ENCODE results near the gene TUBGCP6.
"Not testable (repeated sequence)": the region's sequence is repeated elsewhere in the genome, so short reads cannot be mapped to it uniquely, and the experiment has no call there.

Gene TUBGCP6

GRCh38 chr22:50208430-50208938 lies 36.3 kb downstream of the TUBGCP6 start:
- no peak for TF ChIP-seq CTCF (IDR thresholded peaks at IDR 0.05; ENCODE audit: low read depth, low read length)
- Histone ChIP-seq H3K4me1 (peaks cover 6% of the 10 kb centered on the region), H3K36me3 (peaks cover 56% of the 10 kb centered on the region), H3K27me3 (no peaks in the 10 kb centered on the region), H3K9me3 (no peaks in the 10 kb centered on the region), H3K4me3 (ENCODE audit: low read depth, low read length) (no peak overlapping the region)
- DNase-seq, result no peak

- H3K4me1 ChIP-seq, result peaks cover 6% of the 10 kb centered on the region
- H3K36me3 ChIP-seq, result peaks cover 59% of the 10 kb centered on the region
- DNase-seq, result peak; percentile 67
- no peak for TF ChIP-seq CTCF (IDR thresholded peaks at IDR 0.05; ENCODE audit: low read depth, low read length)
- no peaks in the 10 kb centered on the region for H3K9me3 ChIP-seq
- H3K4me3 ChIP-seq (ENCODE audit: low read depth, low read length), result no peak overlapping the region
- no peaks in the 10 kb centered on the region for H3K27me3 ChIP-seq
Measured at GRCh38 chr22:50207383-50208140, 37.3 kb downstream of the TUBGCP6 start.

GRCh38 chr22:50206599-50206998 lies 38.2 kb downstream of the TUBGCP6 start:
- Histone ChIP-seq H3K9me3 (no peaks in the 10 kb centered on the region), H3K4me3 (ENCODE audit: low read depth, low read length) (no peak overlapping the region), H3K36me3 (peaks cover 55% of the 10 kb centered on the region), H3K27me3 (no peaks in the 10 kb centered on the region), H3K4me1 (peaks cover 6% of the 10 kb centered on the region)
- DNase-seq, result peak; percentile 77
- peak; percentile 71 for TF ChIP-seq CTCF (IDR thresholded peaks at IDR 0.05; ENCODE audit: low read depth, low read length)

- peaks cover 49% of the 10 kb centered on the region for H3K36me3 ChIP-seq
Measured at GRCh38 chr22:50205781-50206569, 38.8 kb downstream of the TUBGCP6 start.

GRCh38 chr22:50204998-50205397 lies 39.8 kb downstream of the TUBGCP6 start:
- not testable (repeated sequence) for DNase-seq; H3K9me3 ChIP-seq; H3K4me1 ChIP-seq; H3K4me3 ChIP-seq (ENCODE audit: low read depth, low read length); H3K27me3 ChIP-seq
- peaks cover 42% of the 10 kb centered on the region for H3K36me3 ChIP-seq

More at GRCh38 chr22:50205781-50206569, 38.8 kb downstream of the TUBGCP6 start:
- Histone ChIP-seq H3K27me3 (no peaks in the 10 kb centered on the region), H3K4me3 (ENCODE audit: low read depth, low read length) (no peak overlapping the region), H3K9me3 (no peaks in the 10 kb centered on the region), H3K4me1 (peaks cover 6% of the 10 kb centered on the region)
- DNase-seq, result no peak
- no peak for TF ChIP-seq CTCF (IDR thresholded peaks at IDR 0.05; ENCODE audit: low read depth, low read length)

- no peaks in the 10 kb centered on the region for H3K27me3 ChIP-seq
- H3K4me1 ChIP-seq, result peaks cover 6% of the 10 kb centered on the region
- H3K4me3 ChIP-seq (ENCODE audit: low read depth, low read length), result no peak overlapping the region
- H3K36me3 ChIP-seq, result peaks cover 41% of the 10 kb centered on the region
- H3K9me3 ChIP-seq, result no peaks in the 10 kb centered on the region
- DNase-seq, result no peak
- no peak for TF ChIP-seq CTCF (IDR thresholded peaks at IDR 0.05; ENCODE audit: low read depth, low read length)
Measured at GRCh38 chr22:50204571-50204970, 40.3 kb downstream of the TUBGCP6 start.

All from BE2C (cell line).